IPS-NIHi7 (cell line): ENCODE measurements around the gene SLC38A3.

Experiments
- DNase-seq: peaks from one replicate; pipeline ENCODE4 v3.0.0; 2012; ENCODE audit warnings: mixed read lengths; ENCODE audit errors: extremely low spot score

The SLC38A3 gene

DNA sequence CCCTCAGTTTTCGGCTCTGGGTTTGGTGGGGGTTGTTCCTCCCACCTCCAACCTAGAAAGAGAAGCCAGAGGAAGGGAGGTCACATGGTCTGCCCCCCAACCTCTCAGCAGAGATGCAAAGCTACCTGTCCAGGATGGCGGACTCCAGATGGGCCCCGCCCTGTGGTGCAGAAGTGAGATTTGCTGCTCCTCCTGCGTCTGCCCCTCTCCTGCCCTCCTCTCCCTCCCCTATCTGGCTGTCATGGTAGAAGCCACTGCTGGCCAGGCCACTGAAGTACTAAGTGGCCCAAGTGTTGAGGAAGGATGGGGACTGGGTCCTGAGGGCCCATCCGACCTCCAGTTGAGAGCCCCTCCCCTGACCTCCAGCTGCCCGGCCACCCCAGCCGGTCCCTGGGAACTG, 61.8 kb downstream of the SLC38A3 start:
- no peak for DNase-seq

DNA sequence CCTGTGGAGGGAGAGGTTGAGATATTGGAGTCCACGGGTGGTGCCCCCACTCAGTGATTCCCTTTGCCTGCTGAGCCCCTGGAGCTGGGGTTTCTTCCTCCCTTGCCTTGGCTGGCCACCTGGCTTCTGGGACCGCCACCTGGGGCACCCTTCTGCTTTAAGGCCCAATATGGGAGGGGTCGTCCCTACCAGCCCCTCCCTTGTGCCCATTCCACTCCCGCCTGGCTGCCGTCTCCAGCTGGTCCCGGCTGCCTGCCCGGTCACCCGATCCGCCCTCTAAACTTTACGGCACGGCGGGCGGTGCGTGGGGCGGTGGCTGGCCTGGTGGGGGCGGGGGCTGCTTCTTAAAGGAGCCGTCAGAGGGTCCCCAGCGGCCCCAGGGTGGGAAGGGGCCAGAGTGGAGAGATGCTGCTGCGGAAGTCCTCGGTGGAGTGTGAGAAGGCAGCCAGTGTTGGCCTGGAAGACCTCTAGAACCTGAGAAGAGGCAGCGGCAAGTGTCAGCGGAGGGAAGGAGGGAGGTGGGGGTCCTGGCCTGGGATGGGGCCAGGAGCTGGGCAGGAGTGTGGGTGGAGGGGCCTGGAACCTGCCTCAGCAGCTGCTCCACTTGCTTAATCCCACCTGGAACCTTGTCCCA, 62.3 kb downstream of the SLC38A3 start:
- DNase-seq = peak; percentile 45

DNA sequence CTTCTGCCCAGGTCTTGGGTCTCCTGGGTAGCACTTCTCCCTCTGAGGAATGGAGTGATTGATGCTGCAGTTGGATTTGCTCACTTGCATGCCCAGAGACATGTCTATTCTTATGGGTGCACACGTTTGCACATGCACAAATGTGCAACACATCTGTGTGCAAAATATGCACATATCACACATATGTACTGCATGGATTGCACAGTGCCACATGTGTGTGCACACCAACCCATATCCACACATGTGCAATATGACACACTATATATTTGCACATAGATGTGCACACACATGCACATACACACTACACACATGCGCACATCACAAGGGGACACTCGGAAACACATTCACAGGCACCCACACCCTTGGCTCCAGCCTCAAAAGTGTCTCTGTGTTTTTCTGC, 63.2 kb downstream of the SLC38A3 start:
- DNase-seq = no peak

DNA sequence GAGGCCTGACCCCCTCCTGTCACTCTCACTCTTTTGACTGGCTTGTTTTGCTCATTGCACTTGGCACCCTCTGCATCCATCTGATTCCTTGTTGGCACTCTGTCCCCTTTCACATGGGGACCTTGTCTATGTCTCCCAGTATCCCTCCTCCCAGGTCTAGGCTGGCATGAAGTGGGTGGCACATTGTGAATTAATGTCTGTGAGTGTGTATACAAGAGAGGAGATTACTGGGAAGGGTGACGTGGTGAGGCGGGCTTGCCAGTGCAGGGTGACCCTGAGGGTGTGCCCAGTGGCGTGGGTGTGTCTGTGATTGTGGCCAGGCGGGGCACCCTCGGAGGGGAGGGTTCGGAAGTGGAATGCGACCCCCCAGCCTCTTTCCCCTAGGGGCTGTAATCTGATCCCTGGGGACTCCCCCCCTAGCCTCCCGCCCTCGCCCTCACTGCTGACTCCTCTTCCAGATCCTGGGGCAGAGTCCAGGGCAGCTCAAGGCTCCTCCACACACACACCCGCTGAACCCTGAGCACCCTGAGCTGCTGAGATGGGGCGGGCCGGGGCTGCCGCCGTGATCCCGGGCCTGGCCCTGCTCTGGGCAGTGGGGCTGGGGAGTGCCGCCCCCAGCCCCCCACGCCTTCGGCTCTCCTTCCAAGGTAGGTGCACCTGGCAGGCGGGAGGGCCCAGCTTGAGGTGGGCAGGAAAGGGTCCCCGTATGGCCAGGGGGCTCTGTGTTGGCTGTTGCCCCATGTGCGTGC, 63.8 kb downstream of the SLC38A3 start, which contains the start of gene SEMA3B:
SEMA3B (plus strand) TSS at position 445 of the 749 bp plus-strand sequence; CDS start at position 539, 94 bp downstream.
- DNase-seq = no peak

DNA sequence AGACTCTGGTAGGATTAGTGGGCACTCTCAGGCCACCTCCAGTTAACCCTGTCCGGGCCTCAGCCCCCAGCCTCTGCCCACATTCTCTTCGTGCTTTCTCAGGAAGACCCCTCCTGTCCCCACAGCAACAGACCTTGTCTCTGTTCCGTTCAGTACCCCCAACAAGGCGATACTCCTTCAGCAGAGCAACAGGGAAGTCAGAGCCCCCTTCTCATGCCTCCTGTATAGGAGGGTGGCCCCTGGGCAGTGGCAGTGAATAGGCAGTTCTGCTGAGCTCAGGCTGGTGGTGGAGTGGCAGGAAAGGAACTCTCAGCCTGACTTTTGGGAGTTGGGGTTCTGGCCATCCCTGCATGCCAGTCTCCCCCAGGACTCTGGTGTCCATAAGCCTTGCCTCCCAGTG, 64.4 kb downstream of the SLC38A3 start:
- DNase-seq = no peak

DNA sequence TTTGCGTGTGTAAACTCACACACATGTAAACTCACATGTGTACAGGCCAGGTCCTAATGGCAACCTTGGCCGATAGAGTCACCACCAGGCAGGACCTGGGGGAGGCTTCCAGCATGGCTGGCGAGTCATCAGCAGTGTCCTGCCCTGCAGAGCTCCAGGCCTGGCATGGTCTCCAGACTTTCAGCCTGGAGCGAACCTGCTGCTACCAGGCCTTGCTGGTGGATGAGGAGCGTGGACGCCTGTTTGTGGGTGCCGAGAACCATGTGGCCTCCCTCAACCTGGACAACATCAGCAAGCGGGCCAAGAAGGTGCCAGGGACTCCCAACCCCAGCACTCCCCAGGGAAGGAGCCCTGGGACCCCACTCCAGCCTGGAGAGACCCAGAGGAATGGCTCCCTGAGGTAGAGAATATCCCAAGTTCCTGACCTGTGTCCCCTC, 64.9 kb downstream of the SLC38A3 start:
- no peak for DNase-seq

DNA sequence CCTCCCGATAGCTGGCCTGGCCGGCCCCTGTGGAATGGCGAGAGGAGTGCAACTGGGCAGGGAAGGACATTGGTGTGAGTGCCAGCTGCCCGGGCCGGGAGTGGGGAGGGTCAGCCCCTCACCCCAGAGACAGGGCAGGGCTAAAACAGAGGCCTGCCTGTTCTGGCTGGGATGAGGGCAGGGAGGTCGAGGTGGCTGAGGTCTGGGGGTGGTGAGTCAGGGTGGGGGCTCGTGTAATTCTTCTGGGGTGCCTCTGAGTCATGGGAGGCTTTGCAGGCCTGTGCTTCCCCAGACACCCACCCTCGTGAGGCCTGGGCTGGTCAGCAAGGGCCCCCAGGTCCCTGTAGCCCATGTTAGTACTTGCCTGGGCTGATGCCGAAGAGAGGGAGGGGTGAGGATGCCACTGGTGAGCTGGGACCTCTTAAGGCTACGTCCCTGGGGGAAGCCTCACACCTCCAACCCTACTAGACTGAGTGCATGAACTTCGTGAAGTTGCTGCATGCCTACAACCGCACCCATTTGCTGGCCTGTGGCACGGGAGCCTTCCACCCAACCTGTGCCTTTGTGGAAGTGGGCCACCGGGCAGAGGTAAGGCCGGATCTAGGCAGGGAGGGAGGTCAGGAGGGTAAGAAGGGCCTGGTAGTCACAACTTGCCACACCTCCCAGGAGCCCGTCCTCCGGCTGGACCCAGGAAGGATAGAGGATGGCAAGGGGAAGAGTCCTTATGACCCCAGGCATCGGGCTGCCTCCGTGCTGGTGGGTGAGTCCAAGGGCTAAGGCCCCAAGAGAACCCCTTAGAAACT, 65.6 kb downstream of the SLC38A3 start:
- no peak for DNase-seq
